ENCODE data around the gene SCAI. TPM values are rescaled to one million over a fixed set of nuclear protein-coding genes. Genes with fewer than 3 reads are reported as not detected.
"Not testable (repeated sequence)": the region's sequence is repeated elsewhere in the genome, so short reads cannot be mapped to it uniquely, and the experiment has no call there.

Gene SCAI
- total RNA-seq, 3 donors from 2014 or later (not counting 1 experiment from before 2014, with no cell fraction given) = 8.5 to 13.0 (median 10.7) TPM

GRCh38 chr9:125024917-125025316 is 118.4 kb downstream of the SCAI start:
- Histone ChIP-seq H3K4me3 (ENCODE audit: low read length) (no peak overlapping the region), H3K9me3 (ENCODE audit: control insufficient read depth, insufficient read depth, low read length) (no peaks in the 10 kb centered on the region), H3K4me1 (ENCODE audit: control insufficient read depth, insufficient read depth, low read length) (no peaks in the 10 kb centered on the region), H3K27ac (ENCODE audit: low read length) (no peak overlapping the region), H3K36me3 (ENCODE audit: control insufficient read depth, insufficient read depth, low read length) (peaks cover 13% of the 10 kb centered on the region), H3K27me3 (ENCODE audit: control insufficient read depth, insufficient read depth, low read length) (no peaks in the 10 kb centered on the region)
- H3K9me3 Mint-ChIP-seq = no peaks in the 10 kb centered on the region
- intact Hi-C loops (cut with micrococcal nuclease) = no loop called here
- ATAC-seq = no peak
- no peak overlapping the region for H3K4me3 Mint-ChIP-seq
- H3K27ac Mint-ChIP-seq = no peak overlapping the region
- 93% methylated on average over 1 of the region's 1 CpG for WGBS (ENCODE audit: insufficient coverage)
- no peak for TF ChIP-seq CTCF (IDR thresholded peaks at IDR 0.05)
- no peaks in the 10 kb centered on the region for H3K36me3 Mint-ChIP-seq
- DNase-seq = no peak
- H3K27me3 Mint-ChIP-seq (ENCODE audit: low read depth in 2 of 2) = no peaks in the 10 kb centered on the region
- no peaks in the 10 kb centered on the region for H3K4me1 Mint-ChIP-seq

GRCh38 chr9:125021069-125021468 is 122.3 kb downstream of the SCAI start:
- Histone ChIP-seq H3K27ac (ENCODE audit: low read length) (no peak overlapping the region), H3K36me3 (ENCODE audit: control insufficient read depth, insufficient read depth, low read length) (peaks cover 11% of the 10 kb centered on the region), H3K27me3 (ENCODE audit: control insufficient read depth, insufficient read depth, low read length) (no peaks in the 10 kb centered on the region), H3K9me3 (ENCODE audit: control insufficient read depth, insufficient read depth, low read length) (no peaks in the 10 kb centered on the region), H3K4me1 (ENCODE audit: control insufficient read depth, insufficient read depth, low read length) (no peaks in the 10 kb centered on the region), H3K4me3 (ENCODE audit: low read length) (no peak overlapping the region)
- intact Hi-C loops (cut with micrococcal nuclease) = no loop called here
- H3K9me3 Mint-ChIP-seq = no peaks in the 10 kb centered on the region
- H3K36me3 Mint-ChIP-seq = peaks cover 10% of the 10 kb centered on the region
- WGBS (ENCODE audit: insufficient coverage) = 100% methylated on average over 4 of the region's 4 CpGs
- H3K4me1 Mint-ChIP-seq = no peaks in the 10 kb centered on the region
- TF ChIP-seq CTCF (IDR thresholded peaks at IDR 0.05) = no peak
- H3K4me3 Mint-ChIP-seq = no peak overlapping the region
- no peak for ATAC-seq
- DNase-seq = no peak
- H3K27me3 Mint-ChIP-seq (ENCODE audit: low read depth in 2 of 2) = no peaks in the 10 kb centered on the region
- H3K27ac Mint-ChIP-seq = no peak overlapping the region

- no CpG with 5 or more reads among the region's 5 CpGs for WGBS (ENCODE audit: insufficient coverage)
- intact Hi-C loops (cut with micrococcal nuclease); H3K4me1 ChIP-seq (ENCODE audit: control insufficient read depth, insufficient read depth, low read length); H3K27ac Mint-ChIP-seq; H3K27ac ChIP-seq (ENCODE audit: low read length); H3K27me3 ChIP-seq (ENCODE audit: control insufficient read depth, insufficient read depth, low read length); ATAC-seq; DNase-seq; H3K27me3 Mint-ChIP-seq (ENCODE audit: low read depth in 2 of 2); H3K4me1 Mint-ChIP-seq; H3K4me3 ChIP-seq (ENCODE audit: low read length); H3K9me3 ChIP-seq (ENCODE audit: control insufficient read depth, insufficient read depth, low read length); H3K9me3 Mint-ChIP-seq; H3K36me3 ChIP-seq (ENCODE audit: control insufficient read depth, insufficient read depth, low read length); H3K4me3 Mint-ChIP-seq: not testable (repeated sequence)
- peaks cover 10% of the 10 kb centered on the region for H3K36me3 Mint-ChIP-seq
Measured at GRCh38 chr9:125015655-125016054, 127.7 kb downstream of the SCAI start.

GRCh38 chr9:125012013-125012412 is 131.3 kb downstream of the SCAI start:
- H3K9me3 Mint-ChIP-seq; H3K4me3 ChIP-seq (ENCODE audit: low read length); H3K4me1 ChIP-seq (ENCODE audit: control insufficient read depth, insufficient read depth, low read length); H3K36me3 ChIP-seq (ENCODE audit: control insufficient read depth, insufficient read depth, low read length); DNase-seq; H3K9me3 ChIP-seq (ENCODE audit: control insufficient read depth, insufficient read depth, low read length); H3K4me3 Mint-ChIP-seq; H3K27ac ChIP-seq (ENCODE audit: low read length); intact Hi-C loops (cut with micrococcal nuclease); ATAC-seq; H3K27ac Mint-ChIP-seq; H3K27me3 Mint-ChIP-seq (ENCODE audit: low read depth in 2 of 2); H3K27me3 ChIP-seq (ENCODE audit: control insufficient read depth, insufficient read depth, low read length); H3K4me1 Mint-ChIP-seq; H3K36me3 Mint-ChIP-seq: not testable (repeated sequence)
- WGBS (ENCODE audit: insufficient coverage) = no CpG with 5 or more reads among the region's 4 CpGs

- Histone ChIP-seq H3K36me3 (ENCODE audit: control insufficient read depth, insufficient read depth, low read length) (no peaks in the 10 kb centered on the region), H3K27me3 (ENCODE audit: control insufficient read depth, insufficient read depth, low read length) (no peaks in the 10 kb centered on the region), H3K4me3 (ENCODE audit: low read length) (no peak overlapping the region), H3K27ac (ENCODE audit: low read length) (no peak overlapping the region), H3K4me1 (ENCODE audit: control insufficient read depth, insufficient read depth, low read length) (no peaks in the 10 kb centered on the region), H3K9me3 (ENCODE audit: control insufficient read depth, insufficient read depth, low read length) (no peaks in the 10 kb centered on the region)
- no peak for TF ChIP-seq CTCF (IDR thresholded peaks at IDR 0.05)
- no peak for ATAC-seq
- Mint-ChIP-seq H3K36me3 (no peaks in the 10 kb centered on the region), H3K27me3 (ENCODE audit: low read depth in 2 of 2) (no peaks in the 10 kb centered on the region), H3K9me3 (no peaks in the 10 kb centered on the region), H3K4me3 (no peak overlapping the region), H3K4me1 (no peaks in the 10 kb centered on the region), H3K27ac (no peak overlapping the region)
- DNase-seq = no peak
- 92% methylated on average over 2 of the region's 2 CpGs for WGBS (ENCODE audit: insufficient coverage)
- intact Hi-C loops (cut with micrococcal nuclease) = no loop called here
Measured at GRCh38 chr9:125008599-125008998, 134.7 kb downstream of the SCAI start.
